Neural cell (in vitro differentiated cells): Measurements from ENCODE around the gene FOXO6. TPM values are rescaled to one million over a fixed set of nuclear protein-coding genes. Genes with fewer than 3 reads are reported as not detected.

Experiments
- H2AFZ ChIP-seq: fragments of 200-600, 300-800 bp; sonication (generic), shearing (Covaris generic); 2 replicates; pipeline ENCODE4 v1.6.0; 2014; ENCODE audit warnings: low read depth, mild to moderate bottlenecking, antibody characterized with exemption, low read length, moderate library complexity
- H3F3A ChIP-seq: fragments of 200-600 bp; shearing (Covaris generic); 2 replicates; pipeline ENCODE4 v1.6.1; 2016; ENCODE audit warnings: mild to moderate bottlenecking, moderate library complexity, mixed read lengths, antibody characterized with exemption, low read length; ENCODE audit not compliant: insufficient read depth, poor library complexity, severe bottlenecking
- H3K27ac ChIP-seq: fragments of 200-600, 300-800 bp; sonication (generic), shearing (Covaris generic); 2 replicates; pipeline ENCODE4 v1.5.1; 2014; ENCODE audit warnings: mild to moderate bottlenecking, low read length, moderate library complexity
- H3K27me3 ChIP-seq: fragments of 300-800, 200-600 bp; sonication (generic), shearing (Covaris generic); 2 replicates; pipeline ENCODE4 v1.6.0; 2014; ENCODE audit warnings: mild to moderate bottlenecking, low read depth, low read length, moderate library complexity; ENCODE audit not compliant: insufficient read depth
- H3K36me3 ChIP-seq: fragments of 300-800, 200-600 bp; sonication (generic), shearing (Covaris generic); 2 replicates; pipeline ENCODE4 v1.5.1; 2014; ENCODE audit warnings: mild to moderate bottlenecking, antibody characterized with exemption, low read length, moderate library complexity; ENCODE audit not compliant: insufficient read depth
- H3K4me2 ChIP-seq: fragments of 300-800, 200-600 bp; sonication (generic), shearing (Covaris generic); 2 replicates; pipeline ENCODE4 v1.6.0; 2014; ENCODE audit warnings: mild to moderate bottlenecking, low read length
- H3K4me3 ChIP-seq: fragments of 300-800, 200-600 bp; sonication (generic), shearing (Covaris generic); 2 replicates; pipeline ENCODE4 v1.5.1; 2014; ENCODE audit warnings: mild to moderate bottlenecking, low read length, moderate library complexity
- H3K79me2 ChIP-seq: fragments of 200-600 bp; shearing (Covaris generic); replicated peaks from 2 replicates; pipeline ENCODE4 v1.6.0; 2014; ENCODE audit warnings: mild to moderate bottlenecking, low read length, moderate library complexity; ENCODE audit not compliant: insufficient read depth
- H3K9ac ChIP-seq: fragments of 300-800, 200-600 bp; sonication (generic), shearing (Covaris generic); 2 replicates; pipeline ENCODE4 v1.6.1; 2016; ENCODE audit warnings: mild to moderate bottlenecking, low read length, mixed read lengths
- H3K9me2 ChIP-seq: fragments of 200-600 bp; shearing (Covaris generic); 2 replicates; pipeline ENCODE4 v1.6.1; 2016; ENCODE audit warnings: mild to moderate bottlenecking, low read length, mixed read lengths; ENCODE audit not compliant: insufficient read depth
- H3K9me3 ChIP-seq: fragments of 200-600, 300-800 bp; sonication (generic), shearing (Covaris generic); 2 replicates; pipeline ENCODE4 v1.6.1; 2016; ENCODE audit warnings: mild to moderate bottlenecking, mixed run types, low read length, moderate library complexity, mixed read lengths
- H4K20me1 ChIP-seq: fragments of 200-600 bp; shearing (Covaris generic); 2 replicates; pipeline ENCODE4 v1.6.1; 2016; ENCODE audit warnings: mild to moderate bottlenecking, mixed run types; ENCODE audit not compliant: insufficient read depth
- EP300 ChIP-seq: fragments of 450-650 bp; conservative IDR thresholded peaks from 2 replicates; pipeline ENCODE4 v1.6.1; 2014; ENCODE audit warnings: antibody characterized with exemption, mild to moderate bottlenecking, moderate library complexity; ENCODE audit not compliant: poor library complexity, severe bottlenecking
- EZH2 ChIP-seq: fragments of 200-600, 300-800 bp; shearing (Covaris generic), sonication (generic); IDR thresholded peaks from 2 replicates; pipeline ENCODE4 v1.6.1; 2014; ENCODE audit warnings: antibody characterized with exemption, low read length, borderline replicate concordance, mild to moderate bottlenecking; ENCODE audit not compliant: insufficient read depth, poor library complexity, severe bottlenecking
- MXI1 ChIP-seq: fragments of 450-650 bp; conservative IDR thresholded peaks from 2 replicates; pipeline ENCODE4 v1.6.1; 2014; ENCODE audit warnings: antibody characterized with exemption, mild to moderate bottlenecking; ENCODE audit not compliant: poor library complexity, severe bottlenecking
- POLR2AphosphoS5 ChIP-seq: IDR thresholded peaks from 2 replicates; pipeline ENCODE4 v1.6.1; 2012
- RAD21 ChIP-seq: fragments of 450-650 bp; conservative IDR thresholded peaks from 2 replicates; pipeline ENCODE4 v1.6.1; 2014; ENCODE audit warnings: antibody characterized with exemption, mild to moderate bottlenecking, moderate library complexity
- SMC3 ChIP-seq: fragments of 450-650 bp; conservative IDR thresholded peaks from 2 replicates; pipeline ENCODE4 v1.6.1; 2014; ENCODE audit warnings: antibody characterized with exemption, mild to moderate bottlenecking, moderate library complexity; ENCODE audit not compliant: poor library complexity
- TAF1 ChIP-seq: IDR thresholded peaks from 2 replicates; pipeline ENCODE4 v1.6.1; 2012; ENCODE audit warnings: low read depth
- polyA plus RNA-seq: library from polyadenylated mRNA; depleted of rRNA; stranded (reverse); fragments of >200 nt; gene quantifications from 2 replicates; pipeline ENCODE4 v1.2.3, GENCODE V29; 2014
- TF ChIP-seq, protein P1 (sequence below): fragments of 450-650 bp; IDR thresholded peaks from 2 replicates; pipeline ENCODE4 v1.5.1; 2014; ENCODE audit warnings: antibody characterized with exemption, mild to moderate bottlenecking, moderate library complexity; ENCODE audit not compliant: poor library complexity, severe bottlenecking
- TF ChIP-seq, protein P2 (sequence below): IDR thresholded peaks from 2 replicates; pipeline ENCODE4 v1.6.1; 2012; ENCODE audit warnings: borderline replicate concordance

The FOXO6 gene
- polyA plus RNA-seq, 1 donor from 2014 or later, result 0.59 TPM

DNA sequence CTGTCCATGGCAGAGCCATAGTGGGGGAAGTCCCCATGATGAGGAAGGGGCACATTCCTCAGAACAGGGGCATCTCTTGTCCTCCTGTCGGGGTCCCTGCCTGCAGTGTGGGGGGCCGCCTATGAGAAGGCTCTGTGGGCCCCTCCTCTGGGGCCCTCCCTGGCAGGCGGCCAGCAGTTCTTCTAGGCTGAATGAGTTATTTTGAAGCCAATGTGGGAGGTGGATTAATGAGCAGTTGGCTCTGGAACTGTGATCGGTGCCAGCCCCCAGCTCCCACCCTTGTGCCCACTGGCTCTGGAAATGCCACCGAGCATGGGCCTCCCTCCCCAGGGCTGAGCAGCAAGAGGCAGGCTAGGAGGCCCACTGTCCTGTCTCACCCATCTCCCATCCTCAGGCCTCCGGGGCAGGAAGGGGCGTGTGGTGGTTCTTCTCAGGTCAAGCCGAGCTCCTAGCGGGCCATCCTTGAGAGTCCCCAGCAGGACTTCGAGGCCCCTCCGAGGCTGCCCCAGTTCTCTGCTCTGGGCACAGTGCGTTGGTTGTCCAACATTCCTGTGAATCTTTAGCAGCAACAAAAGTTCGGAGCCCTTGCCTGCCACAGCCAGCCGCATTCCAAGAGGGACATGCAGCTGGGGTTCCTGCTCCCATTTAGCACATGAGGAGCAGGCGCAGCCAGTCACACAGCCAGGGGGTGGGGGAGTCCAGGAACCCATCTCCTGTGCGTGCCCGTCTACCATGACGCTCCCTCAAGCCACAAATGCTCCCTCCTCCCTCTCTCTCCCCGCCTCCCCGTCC is 66.1 kb downstream of the FOXO6 start:
- no peak overlapping the region for H3K4me3 ChIP-seq
- no peak overlapping the region for H3K4me2 ChIP-seq
- H2AFZ ChIP-seq, result no peak overlapping the region
- no peaks in the 10 kb centered on the region for H3K79me2 ChIP-seq
- H3K36me3 ChIP-seq, result no peaks in the 10 kb centered on the region
- H3K9ac ChIP-seq, result no peak overlapping the region
- no peaks in the 10 kb centered on the region for H4K20me1 ChIP-seq
- no peaks in the 10 kb centered on the region for H3K9me2 ChIP-seq
- no peaks in the 10 kb centered on the region for H3F3A ChIP-seq
- H3K27ac ChIP-seq, result no peak overlapping the region
- H3K9me3 ChIP-seq, result no peaks in the 10 kb centered on the region
- no peak for TF ChIP-seq EZH2
- TF ChIP-seq SMC3, result no peak
- TF ChIP-seq EP300, result no peak
- no peak for TF ChIP-seq TAF1
- TF ChIP-seq RAD21, result no peak
- no peak for TF ChIP-seq MXI1
- TF ChIP-seq POLR2AphosphoS5, result no peak
- TF ChIP-seq, protein P1, sequence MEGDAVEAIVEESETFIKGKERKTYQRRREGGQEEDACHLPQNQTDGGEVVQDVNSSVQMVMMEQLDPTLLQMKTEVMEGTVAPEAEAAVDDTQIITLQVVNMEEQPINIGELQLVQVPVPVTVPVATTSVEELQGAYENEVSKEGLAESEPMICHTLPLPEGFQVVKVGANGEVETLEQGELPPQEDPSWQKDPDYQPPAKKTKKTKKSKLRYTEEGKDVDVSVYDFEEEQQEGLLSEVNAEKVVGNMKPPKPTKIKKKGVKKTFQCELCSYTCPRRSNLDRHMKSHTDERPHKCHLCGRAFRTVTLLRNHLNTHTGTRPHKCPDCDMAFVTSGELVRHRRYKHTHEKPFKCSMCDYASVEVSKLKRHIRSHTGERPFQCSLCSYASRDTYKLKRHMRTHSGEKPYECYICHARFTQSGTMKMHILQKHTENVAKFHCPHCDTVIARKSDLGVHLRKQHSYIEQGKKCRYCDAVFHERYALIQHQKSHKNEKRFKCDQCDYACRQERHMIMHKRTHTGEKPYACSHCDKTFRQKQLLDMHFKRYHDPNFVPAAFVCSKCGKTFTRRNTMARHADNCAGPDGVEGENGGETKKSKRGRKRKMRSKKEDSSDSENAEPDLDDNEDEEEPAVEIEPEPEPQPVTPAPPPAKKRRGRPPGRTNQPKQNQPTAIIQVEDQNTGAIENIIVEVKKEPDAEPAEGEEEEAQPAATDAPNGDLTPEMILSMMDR, result no peak
- TF ChIP-seq, protein P2, sequence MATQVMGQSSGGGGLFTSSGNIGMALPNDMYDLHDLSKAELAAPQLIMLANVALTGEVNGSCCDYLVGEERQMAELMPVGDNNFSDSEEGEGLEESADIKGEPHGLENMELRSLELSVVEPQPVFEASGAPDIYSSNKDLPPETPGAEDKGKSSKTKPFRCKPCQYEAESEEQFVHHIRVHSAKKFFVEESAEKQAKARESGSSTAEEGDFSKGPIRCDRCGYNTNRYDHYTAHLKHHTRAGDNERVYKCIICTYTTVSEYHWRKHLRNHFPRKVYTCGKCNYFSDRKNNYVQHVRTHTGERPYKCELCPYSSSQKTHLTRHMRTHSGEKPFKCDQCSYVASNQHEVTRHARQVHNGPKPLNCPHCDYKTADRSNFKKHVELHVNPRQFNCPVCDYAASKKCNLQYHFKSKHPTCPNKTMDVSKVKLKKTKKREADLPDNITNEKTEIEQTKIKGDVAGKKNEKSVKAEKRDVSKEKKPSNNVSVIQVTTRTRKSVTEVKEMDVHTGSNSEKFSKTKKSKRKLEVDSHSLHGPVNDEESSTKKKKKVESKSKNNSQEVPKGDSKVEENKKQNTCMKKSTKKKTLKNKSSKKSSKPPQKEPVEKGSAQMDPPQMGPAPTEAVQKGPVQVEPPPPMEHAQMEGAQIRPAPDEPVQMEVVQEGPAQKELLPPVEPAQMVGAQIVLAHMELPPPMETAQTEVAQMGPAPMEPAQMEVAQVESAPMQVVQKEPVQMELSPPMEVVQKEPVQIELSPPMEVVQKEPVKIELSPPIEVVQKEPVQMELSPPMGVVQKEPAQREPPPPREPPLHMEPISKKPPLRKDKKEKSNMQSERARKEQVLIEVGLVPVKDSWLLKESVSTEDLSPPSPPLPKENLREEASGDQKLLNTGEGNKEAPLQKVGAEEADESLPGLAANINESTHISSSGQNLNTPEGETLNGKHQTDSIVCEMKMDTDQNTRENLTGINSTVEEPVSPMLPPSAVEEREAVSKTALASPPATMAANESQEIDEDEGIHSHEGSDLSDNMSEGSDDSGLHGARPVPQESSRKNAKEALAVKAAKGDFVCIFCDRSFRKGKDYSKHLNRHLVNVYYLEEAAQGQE, result no peak
- no peaks in the 10 kb centered on the region for H3K27me3 ChIP-seq

DNA sequence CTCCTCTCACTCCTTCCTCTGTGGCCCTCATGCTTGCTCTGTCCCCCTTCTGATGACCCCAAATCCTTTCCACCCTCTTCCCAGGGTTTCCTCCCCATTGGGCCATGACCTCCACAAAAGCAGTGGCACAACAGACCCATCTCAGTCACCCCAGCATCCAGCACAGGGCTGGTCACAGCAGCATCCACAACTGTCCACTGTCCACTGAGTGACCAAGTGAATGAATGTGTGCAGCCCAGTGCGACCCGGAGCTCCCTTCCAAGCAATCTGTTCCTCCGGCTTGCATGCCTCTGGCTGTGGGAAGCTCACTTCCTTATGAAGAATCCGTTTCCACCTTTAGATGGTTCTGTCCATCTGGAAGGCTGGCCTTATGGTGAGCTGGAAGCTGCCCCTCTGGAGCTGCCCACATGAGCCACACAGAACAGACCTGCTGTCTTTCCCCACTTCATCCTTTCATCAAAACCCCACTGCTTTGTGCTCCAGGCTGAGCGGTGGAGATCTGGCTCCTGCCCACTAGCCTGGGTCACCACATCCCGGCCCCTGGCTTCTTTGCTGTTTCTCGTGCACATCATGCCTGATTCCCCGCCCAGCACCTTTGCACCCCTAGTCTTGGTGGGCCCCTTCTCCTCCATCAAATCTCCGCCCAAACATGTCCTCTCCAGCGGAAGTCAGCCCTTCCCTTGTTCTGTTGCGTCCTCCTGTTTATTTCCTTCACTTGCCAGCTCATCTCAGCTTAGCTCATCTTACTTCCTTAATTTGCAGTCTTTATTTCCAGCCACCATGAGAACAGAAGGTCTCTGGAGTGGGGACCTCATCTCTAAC is 66.9 kb downstream of the FOXO6 start:
- TF ChIP-seq, protein P2, result no peak
- Histone ChIP-seq H2AFZ (no peak overlapping the region), H3K9me2 (no peaks in the 10 kb centered on the region), H3K27ac (no peak overlapping the region), H3K36me3 (no peaks in the 10 kb centered on the region), H3K4me3 (no peak overlapping the region), H3K79me2 (no peaks in the 10 kb centered on the region), H3K4me2 (no peak overlapping the region), H3K9me3 (no peaks in the 10 kb centered on the region), H3F3A (no peaks in the 10 kb centered on the region), H3K9ac (no peak overlapping the region), H3K27me3 (no peaks in the 10 kb centered on the region), H4K20me1 (no peaks in the 10 kb centered on the region)
